Measurements from ENCODE around the gene STH. TPM values are rescaled to one million over a fixed set of nuclear protein-coding genes. Genes with fewer than 3 reads are reported as not detected.
A peak's percentile ranks its signal among the peaks of the same experiment; 100 is the strongest.

STH gene
- total RNA-seq, 1 donor from 2014 or later: not detected

GRCh38 chr17:46008591-46008990 lies 9.5 kb downstream of the STH start:
- Histone ChIP-seq H3F3A (ENCODE audit: low read depth) (peaks cover 2% of the 10 kb centered on the region), H3K9me3 (ENCODE audit: low read depth) (no peaks in the 10 kb centered on the region), H2AFZ (replicated peaks) (no peak overlapping the region), H3K4me1 (peaks cover 7% of the 10 kb centered on the region), H3K27ac (no peak overlapping the region), H3K4me2 (no peak overlapping the region), H3K4me3 (no peak overlapping the region), H3K27me3 (no peaks in the 10 kb centered on the region), H3K79me2 (ENCODE audit: low read depth) (no peaks in the 10 kb centered on the region), H3K9ac (no peak overlapping the region), H3K36me3 (no peaks in the 10 kb centered on the region), H4K20me1 (ENCODE audit: low read depth) (no peaks in the 10 kb centered on the region)
- Mint-ChIP-seq H3K27ac (no peak overlapping the region), H3K4me1 (peaks cover 11% of the 10 kb centered on the region), H3K9me3 (no peaks in the 10 kb centered on the region), H3K36me3 (no peaks in the 10 kb centered on the region), H3K4me3 (no peak overlapping the region), H3K27me3 (ENCODE audit: insufficient read depth, low read depth) (peaks cover 3% of the 10 kb centered on the region)
- DNase-seq (ENCODE audit: low spot score): no peak
- TF ChIP-seq EZH2 (IDR thresholded peaks at IDR 0.05) (no peak), EZH2phosphoT487 (IDR thresholded peaks at IDR 0.05) (no peak)
- TF ChIP-seq, protein P1, sequence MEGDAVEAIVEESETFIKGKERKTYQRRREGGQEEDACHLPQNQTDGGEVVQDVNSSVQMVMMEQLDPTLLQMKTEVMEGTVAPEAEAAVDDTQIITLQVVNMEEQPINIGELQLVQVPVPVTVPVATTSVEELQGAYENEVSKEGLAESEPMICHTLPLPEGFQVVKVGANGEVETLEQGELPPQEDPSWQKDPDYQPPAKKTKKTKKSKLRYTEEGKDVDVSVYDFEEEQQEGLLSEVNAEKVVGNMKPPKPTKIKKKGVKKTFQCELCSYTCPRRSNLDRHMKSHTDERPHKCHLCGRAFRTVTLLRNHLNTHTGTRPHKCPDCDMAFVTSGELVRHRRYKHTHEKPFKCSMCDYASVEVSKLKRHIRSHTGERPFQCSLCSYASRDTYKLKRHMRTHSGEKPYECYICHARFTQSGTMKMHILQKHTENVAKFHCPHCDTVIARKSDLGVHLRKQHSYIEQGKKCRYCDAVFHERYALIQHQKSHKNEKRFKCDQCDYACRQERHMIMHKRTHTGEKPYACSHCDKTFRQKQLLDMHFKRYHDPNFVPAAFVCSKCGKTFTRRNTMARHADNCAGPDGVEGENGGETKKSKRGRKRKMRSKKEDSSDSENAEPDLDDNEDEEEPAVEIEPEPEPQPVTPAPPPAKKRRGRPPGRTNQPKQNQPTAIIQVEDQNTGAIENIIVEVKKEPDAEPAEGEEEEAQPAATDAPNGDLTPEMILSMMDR (IDR thresholded peaks at IDR 0.05): no peak

- Histone ChIP-seq H2AFZ (replicated peaks) (no peak overlapping the region), H3K9ac (no peak overlapping the region), H3K4me1 (peaks cover 15% of the 10 kb centered on the region), H3K79me2 (ENCODE audit: low read depth) (no peaks in the 10 kb centered on the region), H3K27me3 (no peaks in the 10 kb centered on the region), H3K27ac (no peak overlapping the region), H3K9me3 (ENCODE audit: low read depth) (no peaks in the 10 kb centered on the region), H3F3A (ENCODE audit: low read depth) (peaks cover 5% of the 10 kb centered on the region), H4K20me1 (ENCODE audit: low read depth) (no peaks in the 10 kb centered on the region), H3K4me2 (no peak overlapping the region), H3K4me3 (no peak overlapping the region), H3K36me3 (no peaks in the 10 kb centered on the region)
- Mint-ChIP-seq H3K4me3 (no peak overlapping the region), H3K27me3 (ENCODE audit: insufficient read depth, low read depth) (peaks cover 3% of the 10 kb centered on the region), H3K9me3 (no peaks in the 10 kb centered on the region), H3K36me3 (no peaks in the 10 kb centered on the region), H3K27ac (no peak overlapping the region), H3K4me1 (peaks cover 19% of the 10 kb centered on the region)
- DNase-seq (ENCODE audit: low spot score): no peak
- TF ChIP-seq, protein P1 (IDR thresholded peaks at IDR 0.05): no peak
- no peak for TF ChIP-seq EZH2 (IDR thresholded peaks at IDR 0.05)
- TF ChIP-seq EZH2phosphoT487 (IDR thresholded peaks at IDR 0.05): no peak
These were observed 10.9 kb downstream of the STH start for GRCh38 chr17:46009681-46010596.

DNA sequence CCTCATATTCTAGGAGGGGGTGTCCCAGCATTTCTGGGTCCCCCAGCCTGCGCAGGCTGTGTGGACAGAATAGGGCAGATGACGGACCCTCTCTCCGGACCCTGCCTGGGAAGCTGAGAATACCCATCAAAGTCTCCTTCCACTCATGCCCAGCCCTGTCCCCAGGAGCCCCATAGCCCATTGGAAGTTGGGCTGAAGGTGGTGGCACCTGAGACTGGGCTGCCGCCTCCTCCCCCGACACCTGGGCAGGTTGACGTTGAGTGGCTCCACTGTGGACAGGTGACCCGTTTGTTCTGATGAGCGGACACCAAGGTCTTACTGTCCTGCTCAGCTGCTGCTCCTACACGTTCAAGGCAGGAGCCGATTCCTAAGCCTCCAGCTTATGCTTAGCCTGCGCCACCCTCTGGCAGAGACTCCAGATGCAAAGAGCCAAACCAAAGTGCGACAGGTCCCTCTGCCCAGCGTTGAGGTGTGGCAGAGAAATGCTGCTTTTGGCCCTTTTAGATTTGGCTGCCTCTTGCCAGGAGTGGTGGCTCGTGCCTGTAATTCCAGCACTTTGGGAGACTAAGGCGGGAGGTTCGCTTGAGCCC lies 11.6 kb downstream of the STH start:
- H3K36me3 Mint-ChIP-seq: no peaks in the 10 kb centered on the region
- peaks cover 5% of the 10 kb centered on the region for H3F3A ChIP-seq (ENCODE audit: low read depth)

More for the DNA sequence above, 11.6 kb downstream of the STH start:
- peaks cover 19% of the 10 kb centered on the region for H3K4me1 Mint-ChIP-seq
- H3K79me2 ChIP-seq (ENCODE audit: low read depth): no peaks in the 10 kb centered on the region
- H3K4me2 ChIP-seq: no peak overlapping the region
- H3K9me3 ChIP-seq (ENCODE audit: low read depth): no peaks in the 10 kb centered on the region
- no peaks in the 10 kb centered on the region for H4K20me1 ChIP-seq (ENCODE audit: low read depth)
- peaks cover 3% of the 10 kb centered on the region for H3K27me3 Mint-ChIP-seq (ENCODE audit: insufficient read depth, low read depth)
- H3K27ac Mint-ChIP-seq: no peak overlapping the region
- H3K4me3 ChIP-seq: no peak overlapping the region
- H3K36me3 ChIP-seq: no peaks in the 10 kb centered on the region
- TF ChIP-seq, protein P1 (IDR thresholded peaks at IDR 0.05): peak; percentile 26
- no peak for TF ChIP-seq EZH2phosphoT487 (IDR thresholded peaks at IDR 0.05)
- no peak overlapping the region for H3K9ac ChIP-seq
- H3K27me3 ChIP-seq: no peaks in the 10 kb centered on the region
- no peak overlapping the region for H3K4me3 Mint-ChIP-seq
- H3K4me1 ChIP-seq: peaks cover 15% of the 10 kb centered on the region
- DNase-seq (ENCODE audit: low spot score): no peak
- H2AFZ ChIP-seq (replicated peaks): no peak overlapping the region
- H3K9me3 Mint-ChIP-seq: no peaks in the 10 kb centered on the region
- H3K27ac ChIP-seq: no peak overlapping the region

All from neural progenitor cell (in vitro differentiated cells).